Stimulated activated CD8-positive, alpha-beta memory T cell treated with anti-CD3 and anti-CD28 coated beads, Interleukin-12 subunit alpha, Interleukin-12 subunit beta, amount 100 ng/mL, for 1 hour (primary cell): ENCODE measurements around the gene THSD4.

Experiments used
- DNase-seq: peaks from one replicate; pipeline ENCODE4 v3.0.0-alpha.2; 2020; ENCODE audit warnings: low read depth

The THSD4 gene

GRCh38 chr15:71456362-71456761 lies 341.1 kb downstream of the THSD4 start:
- DNase-seq, result no peak

- no peak for DNase-seq
These were observed 341.5 kb downstream of the THSD4 start for GRCh38 chr15:71456811-71457210.

GRCh38 chr15:71458089-71458660 lies 342.9 kb downstream of the THSD4 start:
- no peak for DNase-seq

GRCh38 chr15:71461748-71462147 lies 346.5 kb downstream of the THSD4 start:
- no peak for DNase-seq

GRCh38 chr15:71462638-71463037 lies 347.4 kb downstream of the THSD4 start:
- DNase-seq, result no peak

GRCh38 chr15:71463156-71463665 lies 347.9 kb downstream of the THSD4 start:
- no peak for DNase-seq

GRCh38 chr15:71465131-71465955 lies 350.1 kb downstream of the THSD4 start:
- DNase-seq, result no peak

- DNase-seq, result no peak
These were observed 353.4 kb downstream of the THSD4 start for GRCh38 chr15:71468715-71469114.

- no peak for DNase-seq
These were observed 354.1 kb downstream of the THSD4 start for GRCh38 chr15:71469413-71469812.

GRCh38 chr15:71471347-71471746 lies 356.1 kb downstream of the THSD4 start:
- DNase-seq, result no peak

GRCh38 chr15:71472566-71472965 lies 357.3 kb downstream of the THSD4 start:
- DNase-seq, result no peak

- DNase-seq, result no peak
These were observed 358.5 kb downstream of the THSD4 start for GRCh38 chr15:71473751-71474150.

GRCh38 chr15:71476823-71477222 lies 361.6 kb downstream of the THSD4 start:
- DNase-seq, result no peak

GRCh38 chr15:71480556-71480955 lies 365.3 kb downstream of the THSD4 start:
- no peak for DNase-seq

GRCh38 chr15:71484080-71484479 lies 368.8 kb downstream of the THSD4 start:
- no peak for DNase-seq

GRCh38 chr15:71485094-71485693 lies 369.9 kb downstream of the THSD4 start:
- no peak for DNase-seq

- no peak for DNase-seq
These were observed 374.3 kb downstream of the THSD4 start for GRCh38 chr15:71489570-71489969.

GRCh38 chr15:71493526-71493925 lies 378.3 kb downstream of the THSD4 start:
- no peak for DNase-seq

GRCh38 chr15:71494563-71495397 lies 379.5 kb downstream of the THSD4 start:
- DNase-seq, result no peak

GRCh38 chr15:71495398-71495780 lies 380.1 kb downstream of the THSD4 start:
- no peak for DNase-seq

- DNase-seq, result no peak
These were observed 381.2 kb downstream of the THSD4 start for GRCh38 chr15:71496336-71496955.
